RWPE2 (cell line): ENCODE data around the gene ZC3H13.

Experiments
- ATAC-seq: fragments of 200-7000 bp; cut with Tn5 transposase; 3 replicates; pipeline ENCODE4 v1.9.1; 2021; ENCODE audit warnings: low read depth
- DNase-seq: peaks from one replicate; pipeline ENCODE4 v3.0.0-alpha.2; 2020; ENCODE audit warnings: low spot score
- H3K27ac ChIP-seq: fragments of 450-650 bp; 2 replicates; pipeline ENCODE4 v1.5.1; 2017; ENCODE audit warnings: mild to moderate bottlenecking; ENCODE audit not compliant: poor library complexity, severe bottlenecking
- H3K27me3 ChIP-seq: fragments of 250-450 bp; sonication (Bioruptor Pico); 2 replicates; pipeline ENCODE4 v1.5.1; 2021; ENCODE audit warnings: mild to moderate bottlenecking, moderate library complexity; ENCODE audit not compliant: insufficient read depth, poor library complexity, severe bottlenecking
- H3K36me3 ChIP-seq: fragments of 250-450 bp; sonication (Bioruptor Pico); 2 replicates; pipeline ENCODE4 v1.5.1; 2020; ENCODE audit warnings: low read depth, mild to moderate bottlenecking, moderate library complexity
- H3K4me1 ChIP-seq: fragments of 250-450 bp; sonication (Bioruptor Pico); 2 replicates; pipeline ENCODE4 v1.5.1; 2021; ENCODE audit warnings: mild to moderate bottlenecking, moderate library complexity; ENCODE audit not compliant: insufficient read depth, poor library complexity, severe bottlenecking
- H3K4me3 ChIP-seq: fragments of 250-450 bp; sonication (Bioruptor Pico); 2 replicates; pipeline ENCODE4 v1.5.1; 2021; ENCODE audit warnings: mild to moderate bottlenecking, moderate library complexity; ENCODE audit not compliant: severe bottlenecking
- H3K9me3 ChIP-seq: fragments of 250-450 bp; sonication (Bioruptor Pico); 2 replicates; pipeline ENCODE4 v1.5.1; 2021; ENCODE audit warnings: mild to moderate bottlenecking, moderate library complexity; ENCODE audit not compliant: severe bottlenecking
- TF ChIP-seq, protein P1 (sequence below): fragments of 450-650 bp; IDR thresholded peaks from one replicate; pipeline ENCODE4 v1.5.1; 2017; ENCODE audit warnings: mild to moderate bottlenecking, moderate library complexity; ENCODE audit not compliant: poor library complexity, severe bottlenecking

ZC3H13 gene

DNA sequence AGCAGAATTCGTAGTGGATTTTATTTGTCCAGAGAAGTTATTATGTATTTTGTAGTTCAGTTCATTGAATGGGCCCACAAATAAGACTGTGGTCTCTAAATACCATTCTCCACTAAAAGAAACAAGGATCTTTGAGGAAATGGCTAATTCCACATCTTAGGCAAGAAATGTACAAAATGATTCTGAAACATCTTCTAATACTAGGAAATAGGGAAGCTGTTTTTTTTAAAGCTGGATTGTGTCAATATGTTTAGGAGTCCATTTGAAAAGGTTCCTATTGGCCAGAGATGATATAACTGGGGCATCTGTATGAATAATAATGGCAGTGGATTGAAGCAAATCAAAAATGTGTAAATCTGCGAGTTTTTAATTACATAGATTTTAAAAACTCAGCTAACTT is 112.5 kb downstream of the ZC3H13 start:
- Histone ChIP-seq H3K9me3 (no peaks in the 10 kb centered on the region), H3K27ac (no peak overlapping the region), H3K4me3 (no peak overlapping the region), H3K36me3 (no peaks in the 10 kb centered on the region), H3K4me1 (no peaks in the 10 kb centered on the region), H3K27me3 (no peaks in the 10 kb centered on the region)
- TF ChIP-seq, protein P1, sequence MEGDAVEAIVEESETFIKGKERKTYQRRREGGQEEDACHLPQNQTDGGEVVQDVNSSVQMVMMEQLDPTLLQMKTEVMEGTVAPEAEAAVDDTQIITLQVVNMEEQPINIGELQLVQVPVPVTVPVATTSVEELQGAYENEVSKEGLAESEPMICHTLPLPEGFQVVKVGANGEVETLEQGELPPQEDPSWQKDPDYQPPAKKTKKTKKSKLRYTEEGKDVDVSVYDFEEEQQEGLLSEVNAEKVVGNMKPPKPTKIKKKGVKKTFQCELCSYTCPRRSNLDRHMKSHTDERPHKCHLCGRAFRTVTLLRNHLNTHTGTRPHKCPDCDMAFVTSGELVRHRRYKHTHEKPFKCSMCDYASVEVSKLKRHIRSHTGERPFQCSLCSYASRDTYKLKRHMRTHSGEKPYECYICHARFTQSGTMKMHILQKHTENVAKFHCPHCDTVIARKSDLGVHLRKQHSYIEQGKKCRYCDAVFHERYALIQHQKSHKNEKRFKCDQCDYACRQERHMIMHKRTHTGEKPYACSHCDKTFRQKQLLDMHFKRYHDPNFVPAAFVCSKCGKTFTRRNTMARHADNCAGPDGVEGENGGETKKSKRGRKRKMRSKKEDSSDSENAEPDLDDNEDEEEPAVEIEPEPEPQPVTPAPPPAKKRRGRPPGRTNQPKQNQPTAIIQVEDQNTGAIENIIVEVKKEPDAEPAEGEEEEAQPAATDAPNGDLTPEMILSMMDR, result no peak
- DNase-seq (no peak), ATAC-seq (no peak)

DNA sequence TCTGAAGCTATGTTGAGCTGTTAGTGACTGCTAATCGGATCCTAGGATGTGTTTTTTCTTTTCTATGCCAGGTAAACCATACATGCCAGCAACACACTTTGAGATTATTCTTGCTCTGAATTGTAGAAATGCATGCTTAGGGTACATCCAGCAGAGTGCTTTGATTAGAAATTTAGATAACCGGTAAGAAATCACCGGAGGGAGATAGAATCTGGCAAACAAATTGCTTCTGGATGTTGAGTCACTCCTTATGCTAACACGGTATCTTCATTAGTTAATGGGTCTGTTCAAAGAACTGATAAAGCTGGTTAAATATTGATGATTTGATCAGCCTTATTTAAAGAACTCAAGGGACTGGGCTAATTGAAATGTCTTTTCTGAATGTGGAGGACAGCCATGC is 115.9 kb downstream of the ZC3H13 start:
- no peak for DNase-seq

GRCh38 chr13:45934283-45934682 is 118.3 kb downstream of the ZC3H13 start:
- TF ChIP-seq, protein P1, result no peak
- Histone ChIP-seq H3K27me3 (peaks cover 4% of the 10 kb centered on the region), H3K27ac (no peak overlapping the region), H3K36me3 (no peaks in the 10 kb centered on the region), H3K4me3 (no peak overlapping the region), H3K4me1 (peaks cover under 1% of the 10 kb centered on the region), H3K9me3 (no peaks in the 10 kb centered on the region)
- DNase-seq (no peak), ATAC-seq (no peak)

More for the DNA sequence above, 115.9 kb downstream of the ZC3H13 start:
- Histone ChIP-seq H3K9me3 (no peaks in the 10 kb centered on the region), H3K27ac (no peak overlapping the region), H3K27me3 (peaks cover 4% of the 10 kb centered on the region), H3K4me3 (no peak overlapping the region), H3K36me3 (no peaks in the 10 kb centered on the region), H3K4me1 (no peaks in the 10 kb centered on the region)
- no peak for ATAC-seq
- TF ChIP-seq, protein P1, result no peak

DNA sequence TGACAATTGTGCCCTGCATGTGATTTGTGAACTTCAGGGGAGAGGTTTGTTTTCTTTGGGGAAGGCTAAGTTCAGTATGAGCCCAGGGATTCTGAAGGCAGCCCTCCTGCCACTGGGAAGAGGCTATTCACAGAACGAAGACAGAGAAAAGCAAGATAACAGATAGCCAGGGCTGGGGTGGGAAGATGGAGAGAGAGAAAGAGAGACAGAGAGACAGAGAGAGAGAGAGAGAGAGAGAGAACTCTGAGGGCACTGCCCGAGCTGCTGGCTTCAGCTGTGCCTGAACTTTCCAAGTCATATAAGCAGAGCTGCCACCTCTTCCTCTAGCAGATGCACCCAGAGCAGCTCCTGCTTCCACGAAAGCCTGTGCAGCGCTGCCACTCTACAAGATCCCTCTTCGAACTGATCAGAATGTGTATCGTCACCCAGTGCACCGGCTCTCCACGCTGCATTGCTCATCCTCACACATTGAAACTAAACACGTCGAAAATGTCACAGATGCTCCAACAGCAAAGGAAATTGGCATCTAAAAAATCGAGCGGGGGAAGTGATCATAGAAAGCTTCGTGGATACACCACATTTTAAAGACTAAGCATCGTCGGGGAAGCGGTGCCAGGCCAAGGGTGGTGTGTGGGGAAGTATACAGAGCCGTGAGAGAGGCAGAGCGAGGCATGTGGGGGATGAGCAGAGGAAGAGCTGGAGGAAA is 119.2 kb downstream of the ZC3H13 start:
- DNase-seq (no peak), ATAC-seq (no peak)
- Histone ChIP-seq H3K27ac (no peak overlapping the region), H3K9me3 (no peaks in the 10 kb centered on the region), H3K27me3 (peaks cover 4% of the 10 kb centered on the region), H3K4me3 (no peak overlapping the region), H3K4me1 (peaks cover 3% of the 10 kb centered on the region), H3K36me3 (no peaks in the 10 kb centered on the region)
- TF ChIP-seq, protein P1, result no peak

GRCh38 chr13:45932676-45933075 is 119.9 kb downstream of the ZC3H13 start:
- H3K27ac ChIP-seq, result no peak overlapping the region
- H3K9me3 ChIP-seq, result no peaks in the 10 kb centered on the region
- peaks cover 3% of the 10 kb centered on the region for H3K4me1 ChIP-seq
- H3K27me3 ChIP-seq, result peaks cover 4% of the 10 kb centered on the region
- ATAC-seq, result no peak
- no peak overlapping the region for H3K4me3 ChIP-seq
- no peaks in the 10 kb centered on the region for H3K36me3 ChIP-seq
- no peak for DNase-seq
- TF ChIP-seq, protein P1, result no peak
